ENCODE results near the gene MRAP. TPM values are rescaled to one million over a fixed set of nuclear protein-coding genes. Genes with fewer than 3 reads are reported as not detected.

The MRAP gene
- total and polyA plus RNA-seq, 12 donors = 13.4 to 769 (median 105) TPM

GRCh38 chr21:32348604-32349332 lies 50.1 kb downstream of the MRAP start:
- DNase-seq = peak in 1 of 7 donors; percentile 45
- peaks cover 0 to 95% of the 10 kb centered on the region in 2 donors for H3K36me3 ChIP-seq (replicated peaks in 1 of 2)
- no peaks in the 10 kb centered on the region for H3K27me3 ChIP-seq
- no peaks in the 10 kb centered on the region for H3K9me3 ChIP-seq (replicated peaks in 1 of 3)
- peaks cover 0 to 5% of the 10 kb centered on the region in 2 donors for H3K4me1 ChIP-seq (replicated peaks in 1 of 2)
- WGBS, 4 donors = 87 to 94% (median 92%) methylated on average over 8 to 9 of the region's 9 CpGs
- intact Hi-C loops (cut with DNase I) = no loop called here
- no peak overlapping the region for H3K27ac ChIP-seq
- no peak overlapping the region for H3K4me3 ChIP-seq
- no peak for TF ChIP-seq CTCF (IDR thresholded peaks at IDR 0.05)
- TF ChIP-seq POLR2A (IDR thresholded peaks at IDR 0.05) = no peak

DNA sequence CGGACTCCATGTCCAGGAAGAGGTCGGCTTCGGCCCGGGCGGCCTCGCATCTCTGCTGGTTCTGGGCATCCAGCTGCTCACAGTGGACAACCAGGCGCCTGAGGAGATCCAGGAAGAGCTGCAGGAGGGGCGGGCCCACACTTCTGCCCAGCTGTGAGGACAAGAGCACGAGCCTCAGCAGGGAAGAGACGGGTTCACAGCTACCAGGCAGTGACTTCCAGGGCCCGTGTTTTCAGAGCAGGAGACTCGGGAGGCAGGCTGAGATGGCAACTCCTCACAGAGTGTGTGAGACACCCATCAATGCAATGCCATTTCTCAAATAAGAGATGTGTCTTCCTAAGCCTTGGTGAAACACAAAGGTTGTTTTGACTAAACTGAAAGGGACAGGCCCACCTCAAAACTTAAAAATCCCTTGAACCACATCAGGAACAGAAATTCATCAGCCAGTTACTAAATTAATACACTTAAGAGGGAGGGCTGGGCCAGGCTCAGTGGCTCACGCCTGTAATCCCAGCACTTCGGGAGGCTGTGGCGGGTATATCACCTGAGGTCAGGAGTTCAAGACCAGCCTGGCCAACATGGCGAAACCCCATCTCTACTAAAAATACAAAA lies 50.8 kb downstream of the MRAP start:
- Histone ChIP-seq H3K4me1 (replicated peaks in 1 of 2) (peaks cover 0 to 5% of the 10 kb centered on the region in 2 donors), H3K9me3 (replicated peaks in 1 of 3) (no peaks in the 10 kb centered on the region), H3K27ac (no peak overlapping the region), H3K4me3 (no peak overlapping the region), H3K36me3 (replicated peaks in 1 of 2) (peaks cover 0 to 96% of the 10 kb centered on the region in 2 donors), H3K27me3 (no peaks in the 10 kb centered on the region)
- intact Hi-C loops (cut with DNase I) = no loop called here
- WGBS, 4 donors = 89 to 95% (median 95%) methylated on average over 7 to 16 of the region's 16 CpGs
- TF ChIP-seq CTCF (IDR thresholded peaks at IDR 0.05) (no peak), POLR2A (IDR thresholded peaks at IDR 0.05) (no peak)
- DNase-seq = no peak

DNA sequence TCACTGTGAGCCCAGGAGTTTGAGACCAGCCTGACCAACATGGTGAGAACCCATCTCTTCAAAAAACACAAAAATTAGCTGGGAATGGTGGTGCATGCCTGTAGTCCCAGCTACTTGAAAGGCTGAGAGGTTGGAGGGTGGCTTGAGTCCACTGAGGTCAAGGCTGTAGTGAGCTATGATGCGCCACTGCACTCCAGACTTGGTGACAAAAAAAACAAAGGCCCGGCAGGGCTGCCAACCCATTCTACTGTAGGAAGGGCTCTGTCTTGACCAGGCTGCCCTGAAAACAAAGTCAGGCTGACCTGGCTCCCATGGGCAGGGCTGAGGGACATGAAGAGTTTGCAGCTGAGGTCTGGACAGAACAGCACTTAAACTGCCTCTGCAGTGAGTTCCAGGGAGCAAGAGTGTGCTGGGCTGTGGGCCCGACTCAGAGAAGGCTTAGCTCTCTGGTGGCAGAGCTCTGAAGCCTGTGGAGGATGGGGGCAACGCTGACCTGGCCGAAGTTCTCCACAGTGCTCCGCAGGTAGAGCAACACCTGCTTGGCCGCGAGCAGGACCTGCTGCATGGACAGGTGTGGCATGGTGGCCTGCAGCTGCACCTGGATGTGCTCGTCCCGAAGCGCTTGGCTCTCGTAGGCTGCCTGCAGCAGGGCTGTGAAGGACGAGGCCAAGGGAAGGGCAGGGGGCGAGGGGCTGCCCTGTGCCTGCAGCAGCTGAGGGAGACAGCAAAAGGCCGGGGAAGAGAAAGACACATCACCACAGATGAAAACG lies 51.7 kb downstream of the MRAP start:
- peaks cover 0 to 5% of the 10 kb centered on the region in 2 donors for H3K4me1 ChIP-seq (replicated peaks in 1 of 2)
- peak in 2 of 7 donors; percentile 27 to 53 for DNase-seq
- no peak for TF ChIP-seq POLR2A (IDR thresholded peaks at IDR 0.05)
- TF ChIP-seq CTCF (IDR thresholded peaks at IDR 0.05) = no peak
- no peaks in the 10 kb centered on the region for H3K9me3 ChIP-seq (replicated peaks in 1 of 3)
- no peak overlapping the region for H3K27ac ChIP-seq
- peaks cover 0 to 96% of the 10 kb centered on the region in 2 donors for H3K36me3 ChIP-seq (replicated peaks in 1 of 2)
- intact Hi-C loops (cut with DNase I) = no loop called here
- H3K4me3 ChIP-seq = no peak overlapping the region
- 83 to 88% (median 87%) methylated on average over 10 to 16 of the region's 16 CpGs for WGBS, 4 donors
- H3K27me3 ChIP-seq = no peaks in the 10 kb centered on the region

GRCh38 chr21:32350981-32351380 lies 52.3 kb downstream of the MRAP start:
- Histone ChIP-seq H3K4me1 (replicated peaks in 1 of 2) (peaks cover 0 to 5% of the 10 kb centered on the region in 2 donors), H3K27ac (no peak overlapping the region), H3K9me3 (replicated peaks in 1 of 3) (no peaks in the 10 kb centered on the region), H3K36me3 (replicated peaks in 1 of 2) (peaks cover 0 to 96% of the 10 kb centered on the region in 2 donors), H3K4me3 (no peak overlapping the region), H3K27me3 (no peaks in the 10 kb centered on the region)
- TF ChIP-seq CTCF (IDR thresholded peaks at IDR 0.05) = no peak
- no peak for TF ChIP-seq POLR2A (IDR thresholded peaks at IDR 0.05)
- intact Hi-C loops (cut with DNase I) = no loop called here
- 90 to 93% (median 92%) methylated on average over 13 of the region's 13 CpGs for WGBS, 4 donors
- peak in 1 of 7 donors; percentile 18 for DNase-seq

Measured in adrenal gland (tissue), 12 donors.